Stimulated activated CD8-positive, alpha-beta memory T cell treated with anti-CD3 and anti-CD28 coated beads, Interleukin-15, amount 100 ng/mL, for 4 hours (primary cell): ENCODE data around the gene CCSER1.
"Not testable (repeated sequence)": the region's sequence is repeated elsewhere in the genome, so short reads cannot be mapped to it uniquely, and the experiment has no call there.

ENCODE experiments used
- DNase-seq, 2 donors: peaks; one replicate each; pipeline ENCODE4 v3.0.0-alpha.2; 2020; ENCODE audit warnings: low read depth in 2 of 2

The CCSER1 gene

GRCh38 chr4:91369116-91369515 is 1241.9 kb downstream of the CCSER1 start:
- DNase-seq, result no peak

- DNase-seq, result no peak
Observed at GRCh38 chr4:91373546-91373945, 1246.4 kb downstream of the CCSER1 start.

DNA sequence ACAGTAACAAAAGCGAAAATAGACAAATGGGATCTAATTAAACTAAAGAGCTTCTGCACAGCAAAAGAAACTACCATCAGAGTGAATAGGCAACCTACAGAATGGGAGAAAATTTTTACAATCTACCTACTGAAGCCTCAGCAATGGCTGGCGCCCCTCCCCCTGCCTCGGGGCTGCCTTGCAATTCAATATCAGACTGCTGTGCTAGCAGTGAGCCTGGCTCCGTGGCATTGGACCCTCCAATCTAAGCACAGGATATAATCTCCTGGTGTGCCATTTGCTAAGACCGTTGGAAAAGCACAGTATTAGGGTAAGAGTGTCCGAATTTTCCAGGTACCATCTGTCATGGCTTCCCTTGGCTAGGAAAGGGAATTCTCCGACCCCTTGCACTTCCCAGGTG is 1278.2 kb downstream of the CCSER1 start:
- DNase-seq, result not testable (repeated sequence)

- DNase-seq, result no peak
Observed at GRCh38 chr4:91422011-91422410, 1294.8 kb downstream of the CCSER1 start.

GRCh38 chr4:91426725-91427124 is 1299.5 kb downstream of the CCSER1 start:
- DNase-seq, result no peak

DNA sequence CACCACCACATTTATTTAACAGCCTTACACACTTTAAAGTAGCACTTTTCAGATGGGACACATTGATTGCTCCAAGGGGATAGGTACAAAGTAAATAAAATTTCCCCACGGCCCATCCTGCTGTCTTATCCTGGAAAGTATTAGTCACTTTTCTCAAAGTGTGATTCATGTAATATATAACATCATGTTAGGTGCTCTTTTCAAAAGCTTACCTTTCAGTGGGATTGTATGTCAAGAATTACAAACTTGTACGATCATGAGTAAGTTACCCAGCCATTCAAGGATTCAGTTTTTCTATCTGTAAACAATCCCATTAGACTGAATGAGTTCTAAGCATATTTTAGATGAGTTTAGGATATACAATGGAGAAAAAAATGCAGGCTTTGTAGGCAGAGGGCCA is 1300.0 kb downstream of the CCSER1 start:
- DNase-seq, result no peak

DNA sequence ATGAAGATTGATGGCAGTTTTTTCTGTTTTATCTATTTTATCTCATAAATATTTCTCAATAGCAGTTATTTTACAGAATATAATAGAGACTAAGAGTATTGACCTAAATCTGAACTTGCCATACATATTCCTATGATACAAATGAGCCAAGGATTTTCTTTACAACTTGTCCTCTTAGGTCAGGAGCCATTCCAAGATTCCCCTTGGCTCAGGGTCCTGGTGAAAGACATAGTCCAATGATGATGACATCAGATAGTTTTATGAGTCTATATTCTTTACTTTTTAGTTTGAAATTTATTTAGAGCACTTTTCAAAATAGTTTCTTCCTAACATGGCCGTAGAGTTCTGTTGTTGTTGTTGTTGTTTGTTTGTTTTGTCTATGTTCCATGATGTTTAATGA is 1307.4 kb downstream of the CCSER1 start:
- no peak for DNase-seq

DNA sequence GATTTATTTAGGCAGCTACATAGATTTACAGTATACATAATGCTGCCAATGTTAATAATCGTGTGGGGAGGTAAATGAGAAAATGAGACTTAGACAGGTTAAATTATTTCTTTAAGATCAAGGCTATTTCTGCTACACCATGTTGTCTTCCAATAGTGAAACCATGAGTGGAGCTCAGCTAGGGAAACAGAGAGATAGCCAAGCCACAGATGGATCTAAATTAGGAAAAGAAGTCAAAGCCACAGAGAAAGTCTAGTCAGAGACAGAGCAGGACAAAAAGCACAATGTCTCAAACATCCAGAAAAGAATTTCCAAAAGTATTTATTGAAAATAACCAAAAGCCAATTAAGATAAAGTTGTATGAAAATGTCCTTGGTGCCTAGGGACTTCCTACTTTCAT is 1309.4 kb downstream of the CCSER1 start:
- DNase-seq, result no peak

DNA sequence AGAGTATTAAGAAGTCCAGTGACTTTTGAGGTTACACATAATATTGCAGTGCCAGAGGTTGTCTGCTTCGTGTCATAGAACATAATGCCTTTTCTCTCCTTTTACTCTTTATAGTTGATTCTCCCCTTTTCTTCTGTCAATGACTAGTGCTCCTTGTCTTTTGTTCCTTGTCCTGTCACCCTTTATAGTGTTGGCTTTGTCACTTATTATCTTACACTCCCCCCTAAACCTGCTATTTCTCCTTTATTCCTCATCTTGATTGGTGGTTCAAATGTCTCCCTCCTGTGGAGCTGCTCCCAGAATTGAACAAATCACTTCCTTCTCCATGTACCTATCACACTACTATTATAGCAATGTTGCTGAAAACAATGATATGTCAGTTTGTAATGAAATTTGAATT is 1320.0 kb downstream of the CCSER1 start:
- DNase-seq, result no peak

DNA sequence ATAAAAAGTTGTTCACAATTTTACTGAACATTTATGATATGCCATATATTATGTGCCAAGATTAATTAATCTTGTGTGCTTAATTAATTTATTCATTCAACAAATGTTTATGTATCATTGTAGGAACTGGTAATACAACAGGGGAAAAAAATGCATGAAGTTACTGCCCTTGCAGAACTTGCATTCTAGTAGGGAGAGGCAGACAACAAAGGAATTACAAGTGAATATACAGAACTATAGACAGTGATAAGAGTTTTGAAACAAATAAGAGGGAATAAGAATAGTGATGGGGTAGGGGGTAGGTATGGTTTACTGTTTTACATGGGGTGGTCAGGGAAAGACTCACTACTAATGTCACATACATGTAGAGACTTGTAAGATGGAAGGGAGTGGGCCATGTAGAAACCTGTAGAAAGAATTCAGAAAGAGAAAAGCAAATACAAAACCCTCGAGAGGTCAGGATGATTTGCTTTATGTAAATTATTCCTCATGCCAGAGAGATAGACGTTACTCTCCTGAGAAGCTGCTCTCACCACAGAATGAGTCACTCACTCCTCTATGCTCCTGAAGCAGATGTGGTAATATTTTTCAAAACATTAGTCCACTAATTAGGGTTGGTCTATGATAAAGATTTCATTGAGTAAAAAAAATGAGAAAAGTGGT is 1321.6 kb downstream of the CCSER1 start:
- DNase-seq, result no peak

DNA sequence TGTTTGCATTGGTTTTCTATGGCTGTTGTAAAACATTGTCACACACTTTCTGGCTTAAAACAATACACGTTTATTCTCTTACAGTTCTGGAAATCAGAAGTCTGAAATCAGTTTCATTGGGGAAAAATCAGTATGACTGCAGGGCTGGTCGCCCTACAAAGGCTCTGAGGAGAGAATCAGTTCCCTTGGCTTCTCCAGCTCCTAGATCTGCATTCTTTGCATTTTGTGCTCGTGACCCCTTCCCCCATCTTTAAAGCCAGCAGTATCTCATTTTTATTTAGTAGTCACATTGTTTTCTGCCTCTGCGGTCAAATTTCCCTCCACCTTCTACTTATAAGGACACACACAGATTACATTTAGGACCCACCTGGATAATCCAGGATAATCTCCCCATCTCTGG is 1326.9 kb downstream of the CCSER1 start:
- DNase-seq, result no peak

- not testable (repeated sequence) for DNase-seq
Observed at GRCh38 chr4:91462566-91462965, 1335.4 kb downstream of the CCSER1 start.

GRCh38 chr4:91470671-91471070 is 1343.5 kb downstream of the CCSER1 start:
- no peak for DNase-seq

- DNase-seq, result no peak
Observed at GRCh38 chr4:91471280-91471679, 1344.1 kb downstream of the CCSER1 start.

DNA sequence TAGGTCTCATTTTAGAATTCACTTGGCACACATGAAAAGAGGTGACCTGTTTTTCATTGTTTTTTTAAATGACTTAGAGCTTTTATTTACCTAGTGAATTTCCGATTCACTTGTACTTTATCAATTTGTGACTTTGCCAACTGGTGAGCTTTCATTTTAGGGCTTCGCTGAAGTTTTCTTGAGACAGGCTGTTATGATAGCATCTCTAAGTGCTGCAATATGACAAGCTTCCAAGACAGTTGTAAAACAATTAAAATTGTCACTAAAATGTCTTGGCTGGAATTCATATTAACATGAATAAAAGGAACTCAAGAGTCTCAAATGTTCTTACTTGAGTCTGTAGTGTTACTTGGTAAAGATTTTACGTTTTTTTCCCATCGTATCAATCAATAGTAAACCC is 1344.9 kb downstream of the CCSER1 start:
- DNase-seq, result no peak

DNA sequence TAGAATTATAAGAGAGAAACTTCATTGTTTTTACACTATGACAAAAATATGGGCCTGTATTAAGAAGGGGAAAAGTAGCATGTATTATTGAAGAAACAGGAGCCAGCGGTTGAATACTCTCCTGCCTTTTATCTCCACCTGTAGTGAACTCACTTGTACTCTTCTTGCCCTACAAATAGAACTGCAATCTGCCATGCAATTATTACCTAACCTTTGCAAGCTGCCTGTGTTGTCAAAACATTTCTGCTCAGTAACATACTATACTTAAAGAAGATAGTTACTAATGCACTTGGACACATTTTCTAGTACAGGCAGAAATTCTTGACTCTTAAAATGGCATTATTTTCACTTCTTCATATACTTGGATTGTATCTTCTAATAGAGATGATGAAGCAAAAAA is 1358.2 kb downstream of the CCSER1 start:
- no peak for DNase-seq

DNA sequence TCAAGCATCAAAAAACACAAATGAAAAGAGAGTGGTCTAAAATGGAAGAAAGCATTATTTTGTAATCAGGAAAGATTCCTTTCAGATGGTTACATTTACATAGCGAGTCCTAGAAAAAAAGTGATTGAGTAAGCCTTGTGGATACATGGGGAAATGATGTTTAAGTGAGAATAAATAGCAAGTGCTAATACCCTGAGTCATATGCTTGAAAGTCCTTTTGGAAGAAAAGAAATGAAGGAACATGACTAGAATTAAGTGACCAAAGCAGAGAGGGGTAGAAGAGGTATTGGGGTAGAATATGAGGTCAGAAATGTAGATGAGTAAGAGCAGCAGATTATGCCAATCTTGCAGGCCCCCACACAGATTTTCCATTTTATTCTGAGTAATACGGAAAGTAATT is 1361.8 kb downstream of the CCSER1 start:
- no peak for DNase-seq

- no peak for DNase-seq
Observed at GRCh38 chr4:91497892-91498291, 1370.7 kb downstream of the CCSER1 start.

DNA sequence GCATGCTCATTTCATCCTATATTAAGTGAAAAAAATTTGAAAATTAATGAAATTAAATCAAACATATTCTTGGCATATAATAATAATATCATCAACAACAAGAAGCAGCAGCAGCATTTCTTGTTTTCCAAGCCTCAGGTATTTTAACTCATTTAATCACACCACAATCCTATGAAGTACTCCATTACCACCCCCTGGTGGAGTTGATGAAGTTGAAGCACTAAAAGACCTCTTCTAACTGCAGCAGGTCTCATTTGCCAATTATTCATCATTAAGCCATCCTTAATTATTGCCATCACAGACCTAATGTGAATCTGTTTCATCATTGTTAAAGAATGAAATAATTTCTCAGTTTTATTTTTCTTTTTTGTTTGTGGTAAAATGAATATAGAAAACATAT is 1375.2 kb downstream of the CCSER1 start:
- no peak for DNase-seq

GRCh38 chr4:91513326-91513725 is 1386.1 kb downstream of the CCSER1 start:
- DNase-seq, result no peak

GRCh38 chr4:91519155-91519554 is 1392.0 kb downstream of the CCSER1 start:
- DNase-seq, result no peak

- no peak for DNase-seq
Observed at GRCh38 chr4:91525621-91526020, 1398.4 kb downstream of the CCSER1 start.

DNA sequence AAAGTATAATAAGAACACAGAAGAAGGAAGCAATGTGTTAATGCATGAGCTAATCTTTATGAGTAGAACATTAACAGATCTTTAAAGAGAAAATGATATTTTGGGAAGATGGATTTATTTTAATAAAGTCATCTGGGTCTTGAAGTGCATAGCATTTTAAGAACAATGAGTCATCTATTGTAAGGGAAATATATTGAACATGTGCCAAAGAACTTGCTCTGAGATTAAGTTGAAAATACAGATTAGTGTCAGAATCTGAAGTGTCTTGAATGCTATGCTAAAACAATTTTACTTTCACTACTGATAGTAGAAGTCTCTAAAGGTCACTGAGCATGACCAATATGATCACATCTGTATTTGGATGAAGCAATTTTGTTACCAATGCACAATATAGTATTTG is 1399.9 kb downstream of the CCSER1 start:
- no peak for DNase-seq

- no peak for DNase-seq
Observed at GRCh38 chr4:91567594-91567993, 1440.4 kb downstream of the CCSER1 start.
